Naive thymus-derived CD8-positive, alpha-beta T cell (primary cell): ENCODE results near the gene INTS1. TPM values are rescaled to one million over a fixed set of nuclear protein-coding genes. Genes with fewer than 3 reads are reported as not detected.
A peak's percentile ranks its signal among the peaks of the same experiment; 100 is the strongest.

Experiments used
- ATAC-seq, 2 donors: fragments of 150-1000 bp; cut with Tn5 transposase in 1 of 2; sonication (Bioruptor Pico), chemical (Tn5 transposase) in 1 of 2; 1 replicate in 1 of 2; 2 replicates in 1 of 2; pipeline ENCODE4 v1.10.0; 2021; ENCODE audit warnings: mild to moderate bottlenecking in 2 of 2, moderate library complexity in 2 of 2
- POLR2A ChIA-PET: fragments of 350-600 bp; sonication (Branson Sonifier 250); formaldehyde crosslinking; loops from one replicate; lab custom pipeline; 2021; ENCODE audit warnings: antibody characterized with exemption; lab: Charles Lee
- DNase-seq, 10 donors: peaks; one replicate each; pipeline versions ENCODE4 v3.0.0 to v3.0.0-alpha.2; 2020 to 2022
- H3K27ac Mint-ChIP-seq, 10 donors: one replicate each; pipeline ENCODE4 v1.8.0; 2020 to 2022; ENCODE audit warnings: mild to moderate bottlenecking in 10 of 10, mixed read lengths in 10 of 10, moderate library complexity in 4 of 10, inconsistent platforms in 1 of 10
- H3K27me3 Mint-ChIP-seq, 5 donors: one replicate each; pipeline ENCODE4 v1.8.0; 2021 to 2022; ENCODE audit warnings: mixed read lengths in 5 of 5
- H3K36me3 Mint-ChIP-seq, 3 donors: one replicate each; pipeline ENCODE4 v1.8.0; 2020 to 2022; ENCODE audit warnings: mixed read lengths in 3 of 3, mild to moderate bottlenecking in 2 of 3, inconsistent platforms in 1 of 3
- H3K4me1 Mint-ChIP-seq, 4 donors: one replicate each; pipeline ENCODE4 v1.8.0; 2021 to 2022; ENCODE audit warnings: mixed read lengths in 4 of 4
- H3K4me3 Mint-ChIP-seq, 10 donors: one replicate each; pipeline ENCODE4 v1.8.0; 2020 to 2022; ENCODE audit warnings: mild to moderate bottlenecking in 10 of 10, mixed read lengths in 10 of 10, moderate library complexity in 6 of 10, inconsistent platforms in 1 of 10
- H3K9me3 Mint-ChIP-seq, 9 donors: one replicate each; pipeline ENCODE4 v1.8.0; 2020 to 2022; ENCODE audit warnings: mixed read lengths in 9 of 9, mild to moderate bottlenecking in 3 of 9, inconsistent platforms in 1 of 9, moderate library complexity in 1 of 9
- polyA plus RNA-seq, 3 donors: library from polyadenylated mRNA; unstranded; fragments of 300-500 nt; fragmentation: Illumina TruSeq; gene quantifications; one replicate each; pipeline ENCODE4 v1.2.3, GENCODE V29; 2021
- total RNA-seq, 8 experiments: library from RNA in 2 of 8; stranded (reverse) in 2 of 8; gene quantifications; one replicate each; pipeline ENCODE4 v1.2.3 and lab custom pipeline; 2021 to 2026

INTS1 gene
- total and polyA plus RNA-seq, 5 experiments from 2014 or later: 9.1 to 136 (median 24.6) TPM

GRCh38 chr7:1431634-1432380 is 72.4 kb downstream of the INTS1 start:
- Mint-ChIP-seq H3K36me3 (no peaks in the 10 kb centered on the region), H3K27me3 (peaks cover 2 to 14% (median 4%) of the 10 kb centered on the region in 5 donors), H3K4me1 (peaks cover 2 to 7% (median 2%) of the 10 kb centered on the region in 4 donors), H3K9me3 (no peaks in the 10 kb centered on the region), H3K4me3 (no peak overlapping the region), H3K27ac (no peak overlapping the region)
- DNase-seq (no peak), ATAC-seq (no peak)
- POLR2A ChIA-PET: no interaction called here

- ATAC-seq (no peak), DNase-seq (no peak)
- POLR2A ChIA-PET: no interaction called here
- Mint-ChIP-seq H3K27me3 (peaks cover 2 to 14% (median 4%) of the 10 kb centered on the region in 5 donors), H3K4me3 (no peak overlapping the region), H3K4me1 (peaks cover 2 to 7% (median 2%) of the 10 kb centered on the region in 4 donors), H3K36me3 (no peaks in the 10 kb centered on the region), H3K9me3 (no peaks in the 10 kb centered on the region), H3K27ac (no peak overlapping the region)
Measured at GRCh38 chr7:1431226-1431625, 73.0 kb downstream of the INTS1 start.

- Mint-ChIP-seq H3K27me3 (peaks cover 2 to 14% (median 4%) of the 10 kb centered on the region in 5 donors), H3K4me3 (no peak overlapping the region), H3K27ac (no peak overlapping the region), H3K36me3 (no peaks in the 10 kb centered on the region), H3K4me1 (peaks cover 2 to 7% (median 2%) of the 10 kb centered on the region in 4 donors), H3K9me3 (no peaks in the 10 kb centered on the region)
- ATAC-seq: no peak
- DNase-seq: no peak
- POLR2A ChIA-PET: no interaction called here
Measured at GRCh38 chr7:1430056-1430845, 73.9 kb downstream of the INTS1 start.

- H3K4me3 Mint-ChIP-seq: no peak overlapping the region
- peaks cover 2 to 7% (median 2%) of the 10 kb centered on the region in 4 donors for H3K4me1 Mint-ChIP-seq
- no peaks in the 10 kb centered on the region for H3K36me3 Mint-ChIP-seq
- no peak for DNase-seq
- POLR2A ChIA-PET: no interaction called here
- H3K27me3 Mint-ChIP-seq: peaks cover 2 to 16% (median 4%) of the 10 kb centered on the region in 5 donors
- no peak overlapping the region for H3K27ac Mint-ChIP-seq
- ATAC-seq: no peak
- H3K9me3 Mint-ChIP-seq: no peaks in the 10 kb centered on the region
Measured at GRCh38 chr7:1428941-1429501, 75.2 kb downstream of the INTS1 start.

GRCh38 chr7:1427064-1427657 is 77.0 kb downstream of the INTS1 start:
- peaks cover 0 to 3% (median under 1%) of the 10 kb centered on the region in 4 donors for H3K4me1 Mint-ChIP-seq
- no peak overlapping the region for H3K27ac Mint-ChIP-seq
- POLR2A ChIA-PET: interaction anchor here (0.6 kb wide), 2 partner anchors 92 to 907 kb away, joined by 3 to 4 read pairs; no protein-coding TSS in a partner anchor
- ATAC-seq (no peak), DNase-seq (no peak)
- no peaks in the 10 kb centered on the region for H3K36me3 Mint-ChIP-seq
- no peak overlapping the region for H3K4me3 Mint-ChIP-seq
- H3K27me3 Mint-ChIP-seq: peaks cover 2 to 21% (median 5%) of the 10 kb centered on the region in 5 donors
- H3K9me3 Mint-ChIP-seq: no peaks in the 10 kb centered on the region

- no peaks in the 10 kb centered on the region for H3K36me3 Mint-ChIP-seq
- H3K27ac Mint-ChIP-seq: peak overlapping the region in 1 of 10 donors; percentile 24
- DNase-seq (no peak), ATAC-seq (no peak)
- POLR2A ChIA-PET: interaction anchor here (0.6 kb wide), 1 partner anchor 908 kb away, joined by 4 read pairs; no protein-coding TSS in a partner anchor
- peaks cover 2 to 22% (median 5%) of the 10 kb centered on the region in 5 donors for H3K27me3 Mint-ChIP-seq
- peaks cover 0 to 3% (median 0%) of the 10 kb centered on the region in 4 donors for H3K4me1 Mint-ChIP-seq
- H3K4me3 Mint-ChIP-seq: no peak overlapping the region
- H3K9me3 Mint-ChIP-seq: no peaks in the 10 kb centered on the region
Measured at GRCh38 chr7:1426474-1426873, 77.7 kb downstream of the INTS1 start.

GRCh38 chr7:1425292-1426136 is 78.7 kb downstream of the INTS1 start:
- POLR2A ChIA-PET: interaction anchor here (0.6 kb wide), 1 partner anchor 77 kb away, joined by 3 read pairs; no protein-coding TSS in a partner anchor
- H3K27me3 Mint-ChIP-seq: peaks cover 2 to 15% (median 5%) of the 10 kb centered on the region in 5 donors
- no peaks in the 10 kb centered on the region for H3K9me3 Mint-ChIP-seq
- H3K27ac Mint-ChIP-seq: peak overlapping the region in 1 of 10 donors; percentile 56
- peak in 1 of 2 donors; percentile 27 for ATAC-seq
- no peak overlapping the region for H3K4me3 Mint-ChIP-seq
- DNase-seq: no peak
- H3K36me3 Mint-ChIP-seq: no peaks in the 10 kb centered on the region
- peaks cover 0 to 3% (median under 1%) of the 10 kb centered on the region in 4 donors for H3K4me1 Mint-ChIP-seq

GRCh38 chr7:1424041-1424440 is 80.1 kb downstream of the INTS1 start:
- POLR2A ChIA-PET: no interaction called here
- ATAC-seq: no peak

GRCh38 chr7:1423264-1423811 is 80.9 kb downstream of the INTS1 start:
- peaks cover under 1 to 5% (median 3%) of the 10 kb centered on the region in 4 donors for H3K4me1 Mint-ChIP-seq
- peaks cover 2 to 14% (median 5%) of the 10 kb centered on the region in 5 donors for H3K27me3 Mint-ChIP-seq
- DNase-seq (no peak), ATAC-seq (no peak)
- POLR2A ChIA-PET: no interaction called here
- H3K36me3 Mint-ChIP-seq: no peaks in the 10 kb centered on the region
- no peak overlapping the region for H3K4me3 Mint-ChIP-seq
- peak overlapping the region in 1 of 10 donors; percentile 61 for H3K27ac Mint-ChIP-seq
- H3K9me3 Mint-ChIP-seq: no peaks in the 10 kb centered on the region

More at GRCh38 chr7:1424041-1424440, 80.1 kb downstream of the INTS1 start:
- peaks cover 0 to 4% (median 1%) of the 10 kb centered on the region in 4 donors for H3K4me1 Mint-ChIP-seq
- no peak for DNase-seq
- peaks cover 2 to 14% (median 5%) of the 10 kb centered on the region in 5 donors for H3K27me3 Mint-ChIP-seq
- no peaks in the 10 kb centered on the region for H3K36me3 Mint-ChIP-seq
- no peaks in the 10 kb centered on the region for H3K9me3 Mint-ChIP-seq
- no peak overlapping the region for H3K4me3 Mint-ChIP-seq
- no peak overlapping the region for H3K27ac Mint-ChIP-seq

GRCh38 chr7:1422512-1423263 is 81.5 kb downstream of the INTS1 start:
- peaks cover 2 to 14% (median 5%) of the 10 kb centered on the region in 5 donors for H3K27me3 Mint-ChIP-seq
- H3K4me1 Mint-ChIP-seq: peaks cover 4 to 12% (median 8%) of the 10 kb centered on the region in 4 donors
- DNase-seq (no peak), ATAC-seq (no peak)
- no peak overlapping the region for H3K27ac Mint-ChIP-seq
- no peak overlapping the region for H3K4me3 Mint-ChIP-seq
- no peaks in the 10 kb centered on the region for H3K9me3 Mint-ChIP-seq
- POLR2A ChIA-PET: no interaction called here
- no peaks in the 10 kb centered on the region for H3K36me3 Mint-ChIP-seq

GRCh38 chr7:1421946-1422345 is 82.2 kb downstream of the INTS1 start:
- no peaks in the 10 kb centered on the region for H3K9me3 Mint-ChIP-seq
- H3K27ac Mint-ChIP-seq: no peak overlapping the region
- no peaks in the 10 kb centered on the region for H3K36me3 Mint-ChIP-seq
- peaks cover 2 to 14% (median 5%) of the 10 kb centered on the region in 5 donors for H3K27me3 Mint-ChIP-seq
- H3K4me3 Mint-ChIP-seq: no peak overlapping the region
- no peak for ATAC-seq
- H3K4me1 Mint-ChIP-seq: peaks cover 11 to 18% (median 15%) of the 10 kb centered on the region in 4 donors
- POLR2A ChIA-PET: no interaction called here
- DNase-seq: no peak
